Cortex of kidney (tissue), 1 donor: ENCODE measurements around the gene HDAC4.

ENCODE experiments used
- DNase-seq: peaks from one replicate; lab custom pipeline; 2025; lab: John Stamatoyannopoulos, UW

The HDAC4 gene

GRCh38 chr2:239252393-239252792, 148.4 kb downstream of the HDAC4 start:
- DNase-seq: no peak

GRCh38 chr2:239251971-239252370, 148.8 kb downstream of the HDAC4 start:
- no peak for DNase-seq

- no peak for DNase-seq
Measured at GRCh38 chr2:239250216-239251081, 150.4 kb downstream of the HDAC4 start.

- no peak for DNase-seq
Measured at GRCh38 chr2:239249776-239250175, 151.0 kb downstream of the HDAC4 start.

- DNase-seq: no peak
Measured at GRCh38 chr2:239249048-239249447, 151.8 kb downstream of the HDAC4 start.

GRCh38 chr2:239247401-239248245, 153.2 kb downstream of the HDAC4 start:
- no peak for DNase-seq

- DNase-seq: no peak
Measured at GRCh38 chr2:239246723-239247122, 154.1 kb downstream of the HDAC4 start.

GRCh38 chr2:239245872-239246721, 154.7 kb downstream of the HDAC4 start:
- DNase-seq: no peak

- no peak for DNase-seq
Measured at GRCh38 chr2:239245107-239245506, 155.7 kb downstream of the HDAC4 start.

- no peak for DNase-seq
Measured at GRCh38 chr2:239244625-239245024, 156.2 kb downstream of the HDAC4 start.

GRCh38 chr2:239241431-239241960, 159.3 kb downstream of the HDAC4 start:
- no peak for DNase-seq

- no peak for DNase-seq
Measured at GRCh38 chr2:239240414-239240881, 160.4 kb downstream of the HDAC4 start.

GRCh38 chr2:239239607-239240413, 161.0 kb downstream of the HDAC4 start:
- no peak for DNase-seq

- DNase-seq: no peak
Measured at GRCh38 chr2:239238839-239239606, 161.8 kb downstream of the HDAC4 start.

- no peak for DNase-seq
Measured at GRCh38 chr2:239238381-239238780, 162.4 kb downstream of the HDAC4 start.

- DNase-seq: no peak
Measured at GRCh38 chr2:239236808-239237205, 164.0 kb downstream of the HDAC4 start.

GRCh38 chr2:239236043-239236807, 164.6 kb downstream of the HDAC4 start:
- no peak for DNase-seq

- no peak for DNase-seq
Measured at GRCh38 chr2:239235311-239235710, 165.5 kb downstream of the HDAC4 start.
